Activated CD8-positive, alpha-beta memory T cell treated with anti-CD3 and anti-CD28 coated beads, Interleukin-2, amount 50 U/mL, for 4 hours (primary cell): ENCODE results near the gene SLC25A33.
A peak's percentile ranks its signal among the peaks of the same experiment; 100 is the strongest.
"Not testable (repeated sequence)": the region's sequence is repeated elsewhere in the genome, so short reads cannot be mapped to it uniquely, and the experiment has no call there.

Experiments
- DNase-seq: peaks from one replicate; pipeline ENCODE4 v3.0.0-alpha.2; 2020

Gene SLC25A33

DNA sequence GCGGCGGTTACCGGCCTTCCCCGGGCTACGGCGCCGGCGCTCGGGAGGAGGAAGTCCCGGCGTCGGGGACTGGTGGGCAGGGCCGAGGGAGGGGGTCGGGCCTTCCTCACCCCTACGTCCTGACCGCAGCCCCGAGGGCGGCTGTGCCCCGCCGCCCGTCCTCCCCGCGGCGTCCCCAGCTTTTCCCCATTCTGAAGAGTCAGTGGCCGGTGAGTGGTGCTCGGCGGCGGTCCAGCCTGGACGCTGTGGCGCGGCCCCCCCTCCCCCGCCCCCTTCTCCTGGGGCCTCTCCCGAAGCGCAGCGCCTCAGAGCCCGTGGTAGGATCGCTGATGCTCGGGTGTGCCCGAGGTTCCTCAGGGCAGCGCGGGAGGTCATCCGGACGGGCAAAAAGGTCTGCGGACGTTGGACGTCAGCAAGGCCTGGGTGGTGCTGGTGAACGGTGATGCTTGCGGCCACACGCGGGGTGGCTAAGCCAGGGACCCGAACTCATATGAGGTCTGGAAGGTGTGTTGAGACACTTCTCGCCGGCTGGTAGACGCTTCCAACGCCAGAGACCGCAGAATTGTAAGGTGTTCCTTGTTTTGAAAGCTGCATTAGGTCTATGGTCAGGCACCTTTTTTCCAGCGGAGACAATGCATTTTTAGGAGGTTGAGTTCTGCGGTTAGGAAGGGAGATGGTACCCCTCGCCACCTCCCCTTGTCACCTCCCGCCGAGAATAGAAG, 725 bp downstream of the SLC25A33 start:
- DNase-seq = peak; percentile 57

DNA sequence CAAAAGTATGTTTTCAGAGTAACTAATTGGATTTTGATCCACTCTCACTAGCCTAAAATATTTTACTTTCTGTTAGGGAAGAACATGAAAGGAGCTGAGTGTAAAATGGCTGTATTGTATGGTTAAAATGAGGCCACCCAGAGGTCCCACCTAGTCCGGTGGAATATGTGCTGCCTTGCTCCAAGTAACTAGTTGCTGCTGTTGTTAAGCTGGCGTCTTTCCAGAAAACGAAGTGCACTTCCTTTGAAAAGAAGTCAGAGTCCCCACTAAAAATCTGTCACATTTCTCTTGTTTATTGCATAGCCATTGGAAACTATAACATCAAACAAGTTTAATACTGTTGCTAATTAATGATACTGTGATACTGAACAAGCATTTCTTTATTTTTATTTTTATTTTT, 3.2 kb downstream of the SLC25A33 start:
- DNase-seq = no peak

DNA sequence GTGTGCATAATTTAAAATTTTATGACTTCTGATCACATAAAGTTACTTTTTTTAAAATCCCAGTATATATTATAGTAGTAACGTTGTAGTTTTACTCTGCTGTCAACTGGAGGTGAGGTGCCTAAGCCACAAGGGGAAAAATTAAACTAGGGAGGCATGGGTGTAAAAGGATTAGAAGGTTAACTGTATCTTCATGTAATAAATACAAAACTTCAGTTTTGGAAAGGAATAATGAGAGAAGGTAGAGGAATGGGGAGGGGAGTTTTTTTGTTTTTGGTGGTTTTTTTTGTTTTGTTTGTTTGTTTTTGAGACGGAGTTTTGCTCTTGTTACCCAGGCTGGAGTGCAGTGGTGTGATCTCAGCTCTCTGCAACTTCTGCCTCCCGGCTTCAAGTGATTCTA, 5.7 kb downstream of the SLC25A33 start:
- no peak for DNase-seq

DNA sequence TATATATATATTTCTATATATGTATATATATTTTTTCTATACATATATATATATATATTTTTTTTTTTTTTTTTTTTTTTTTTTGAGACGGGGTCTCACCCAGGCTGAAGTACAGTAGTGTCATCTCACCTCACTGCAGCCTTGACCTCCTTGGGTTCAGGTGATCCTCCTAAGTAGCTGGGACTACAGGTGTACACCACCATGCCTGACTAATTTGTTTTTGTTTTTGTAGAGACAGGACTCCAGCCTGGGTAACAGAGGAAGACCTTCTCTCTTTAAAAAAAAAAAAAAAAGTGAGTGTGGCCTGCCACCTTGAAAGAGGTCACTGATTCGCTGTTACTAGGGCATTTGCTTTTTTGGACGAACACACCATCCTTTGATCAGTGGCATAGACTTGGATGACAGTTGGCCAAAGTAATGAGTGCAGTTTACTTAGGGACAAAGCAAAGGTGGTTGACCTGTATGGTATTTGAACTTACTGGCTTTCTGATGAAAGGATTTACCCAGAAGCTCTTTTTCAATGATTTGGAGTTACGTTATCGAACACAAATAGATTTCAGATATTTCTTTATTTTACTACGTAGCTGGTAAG, 10.8 kb downstream of the SLC25A33 start:
- DNase-seq = no peak

DNA sequence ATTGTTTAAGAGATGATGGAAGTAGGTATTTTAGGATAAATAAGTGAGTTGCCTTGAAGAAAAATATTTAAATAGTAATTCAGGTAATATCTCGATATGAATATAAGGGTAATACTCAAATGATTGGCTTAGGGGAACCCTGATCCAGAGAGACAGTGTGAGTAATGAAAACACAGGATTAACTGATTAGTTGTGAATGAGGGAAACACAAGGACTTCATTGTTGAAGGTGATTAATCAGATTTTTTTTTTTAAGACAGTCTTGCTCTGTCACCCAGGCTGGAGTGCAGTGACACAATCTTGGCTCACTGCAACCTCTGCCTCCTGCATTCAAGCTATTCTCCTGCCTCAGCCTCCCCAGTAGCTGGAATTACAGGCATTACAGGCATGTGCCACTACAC, 12.7 kb downstream of the SLC25A33 start:
- DNase-seq = no peak

DNA sequence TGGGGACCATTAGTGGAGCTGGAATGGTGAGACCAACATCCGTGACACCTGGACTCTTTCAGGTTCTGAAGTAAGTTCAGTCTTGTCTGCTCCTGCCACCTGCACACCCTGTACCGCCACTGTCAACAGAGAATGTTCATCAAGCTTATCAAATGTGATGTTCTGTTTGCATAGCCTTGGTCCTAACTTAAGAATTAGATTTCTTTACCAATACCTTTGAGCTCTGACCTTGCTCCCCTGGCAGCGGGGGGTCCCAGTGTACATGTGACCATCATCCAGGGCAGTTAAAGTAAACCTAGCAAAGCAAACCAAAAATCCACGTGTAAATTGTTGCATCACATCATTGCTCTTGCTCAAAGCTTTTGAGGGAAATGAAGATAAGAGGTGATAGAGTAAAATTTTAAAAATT, 14.5 kb downstream of the SLC25A33 start:
- DNase-seq = no peak

DNA sequence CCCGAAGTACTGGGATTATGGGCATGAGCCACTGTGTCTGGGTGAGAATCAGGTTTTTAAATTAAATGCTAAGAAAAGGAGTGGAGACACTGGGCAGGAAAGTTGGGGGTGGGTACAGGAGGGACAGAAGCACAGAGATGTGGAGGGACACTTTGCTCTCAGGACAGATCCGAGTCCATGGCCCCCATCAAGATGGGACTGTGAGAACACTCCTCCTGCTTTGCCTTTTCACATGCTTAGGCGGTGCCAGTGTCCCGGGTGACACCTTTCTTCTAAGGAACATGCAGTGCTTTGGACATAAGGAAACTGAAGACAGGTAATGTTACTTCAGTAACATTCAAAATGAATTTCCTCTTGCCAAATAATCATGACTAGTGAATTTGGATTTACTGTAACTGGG, 16.7 kb downstream of the SLC25A33 start:
- no peak for DNase-seq

DNA sequence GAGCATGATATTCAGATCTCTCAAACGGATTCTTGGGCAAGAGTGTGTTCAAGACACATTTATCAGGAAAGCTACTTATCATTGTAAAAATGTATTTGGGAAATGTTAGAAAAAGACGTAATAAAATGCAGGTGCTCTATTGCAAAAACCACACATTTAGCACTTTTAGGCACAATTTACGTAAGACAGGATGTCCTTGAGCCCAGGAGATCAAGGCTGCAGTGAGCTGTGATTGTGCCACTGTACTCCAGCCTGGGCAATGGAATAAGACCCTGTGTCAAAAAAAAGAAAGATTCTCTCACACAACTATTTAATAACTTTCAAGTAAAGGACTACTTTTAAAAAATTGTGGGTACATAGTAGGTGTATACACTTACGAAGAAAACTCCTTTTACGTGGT, 18.4 kb downstream of the SLC25A33 start:
- no peak for DNase-seq

DNA sequence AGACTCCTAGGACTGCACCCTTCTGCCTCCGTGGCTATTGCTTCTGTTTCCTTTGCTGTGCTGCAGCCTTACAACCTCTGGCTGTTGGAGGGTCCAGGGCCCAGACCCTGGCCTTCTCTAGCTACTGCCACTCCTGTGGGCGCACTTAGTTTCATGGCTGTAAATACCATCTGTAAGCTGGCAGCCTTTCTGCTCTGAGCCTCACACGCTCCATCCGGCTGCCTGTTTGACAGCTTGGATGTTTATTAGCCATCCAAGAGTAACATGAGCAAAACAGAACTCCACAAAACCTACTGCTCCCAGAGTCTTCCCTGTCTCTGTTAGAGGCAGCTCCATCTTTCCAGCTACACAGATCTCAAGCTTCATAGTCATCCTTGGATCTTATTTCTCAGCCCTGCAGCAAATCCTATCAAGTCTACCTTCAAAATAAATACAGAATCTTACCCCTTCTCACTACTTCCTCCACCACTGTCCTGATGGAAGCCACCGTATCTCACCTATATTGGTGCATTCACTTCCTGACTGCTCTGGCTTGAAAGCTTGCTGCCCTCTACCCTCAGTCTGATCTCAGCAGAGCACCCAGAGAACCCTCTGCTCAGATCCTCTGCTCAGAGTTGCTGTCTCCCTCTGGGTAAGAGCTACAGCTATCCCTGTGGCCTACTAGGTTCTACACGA, 19.1 kb downstream of the SLC25A33 start:
- no peak for DNase-seq

DNA sequence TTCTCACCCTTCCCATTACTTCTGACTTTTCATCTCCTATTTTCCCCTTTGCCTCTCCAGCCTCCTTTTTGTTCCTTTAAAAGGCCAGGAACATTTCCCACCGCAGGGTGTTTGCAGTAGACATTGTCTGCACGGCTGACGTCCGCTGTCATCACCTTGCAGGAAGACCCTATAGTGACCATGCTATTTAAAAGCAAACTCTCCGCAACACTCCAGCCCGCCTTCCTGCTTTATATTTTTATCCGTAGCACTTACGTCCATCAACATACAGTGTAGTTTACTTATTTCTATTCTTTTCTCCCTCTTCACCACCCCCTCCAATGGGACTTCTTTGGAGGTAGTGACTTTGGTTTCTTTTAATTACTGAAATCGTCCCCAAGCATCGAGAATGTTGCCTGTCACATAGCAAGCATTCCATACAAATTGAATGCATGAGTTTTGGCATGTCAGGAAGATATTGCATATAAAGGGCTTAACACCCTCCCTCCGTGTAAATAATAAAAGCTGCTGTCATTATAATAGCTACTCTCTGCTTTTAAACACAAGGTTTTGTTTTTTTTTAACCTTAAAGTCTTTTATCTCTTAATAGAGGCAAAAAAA, 19.8 kb downstream of the SLC25A33 start:
- DNase-seq = no peak

DNA sequence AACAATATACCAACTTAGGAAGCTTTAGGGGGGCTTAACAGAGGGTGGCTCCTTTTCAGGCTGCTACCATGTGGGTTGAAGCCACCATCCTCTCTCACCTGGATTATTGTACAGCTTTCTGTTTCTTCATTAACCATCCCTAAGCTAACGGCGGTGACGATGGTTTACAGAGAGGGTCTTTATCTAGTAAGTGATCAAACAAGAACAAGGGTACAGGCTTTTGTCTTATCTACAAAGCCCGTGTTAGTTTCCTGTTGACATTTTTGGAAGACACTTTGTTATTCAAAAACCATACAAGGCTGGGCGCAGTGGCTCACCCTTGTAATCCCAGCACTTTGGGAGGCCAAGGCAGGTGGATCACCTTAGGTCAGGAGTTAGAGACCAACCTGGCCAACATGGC, 20.4 kb downstream of the SLC25A33 start:
- DNase-seq = no peak

DNA sequence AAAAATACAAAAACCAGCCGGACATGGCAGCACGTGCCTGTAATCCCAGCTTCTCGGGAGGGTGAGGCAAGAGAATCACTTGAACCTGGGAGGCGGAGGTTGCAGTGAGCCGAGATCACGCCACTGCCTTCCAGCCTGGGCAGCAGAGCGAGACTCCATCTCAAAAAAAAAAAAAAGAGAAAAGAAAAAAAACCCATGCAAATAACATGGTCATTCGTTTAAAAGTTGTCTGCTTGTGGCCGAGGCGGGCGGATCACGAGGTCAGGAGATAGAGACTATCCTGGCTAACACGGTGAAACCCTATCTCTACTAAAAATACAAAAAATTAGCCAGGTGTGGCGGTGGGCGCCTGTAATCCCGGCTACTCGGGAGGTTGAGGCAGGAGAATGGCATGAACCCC, 20.8 kb downstream of the SLC25A33 start:
- not testable (repeated sequence) for DNase-seq

DNA sequence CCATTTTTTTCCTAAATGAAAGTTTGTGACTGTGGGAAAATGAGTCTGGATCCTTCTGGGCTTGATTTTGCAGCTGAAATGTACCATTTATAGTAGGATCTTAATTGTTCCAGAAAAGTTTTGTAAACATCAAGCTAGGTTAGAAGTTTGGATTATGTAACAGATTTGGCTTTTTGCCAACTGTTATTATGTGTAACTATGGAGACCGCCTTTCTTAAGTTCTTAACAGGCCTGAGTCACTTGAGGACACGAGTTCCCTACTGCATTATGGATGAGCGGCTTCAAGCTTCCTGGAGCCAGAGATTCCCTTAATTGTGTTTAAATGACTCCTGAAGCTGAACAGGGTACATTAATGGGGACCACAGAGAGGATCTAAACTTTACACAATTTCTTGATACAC, 22.2 kb downstream of the SLC25A33 start:
- DNase-seq = no peak

DNA sequence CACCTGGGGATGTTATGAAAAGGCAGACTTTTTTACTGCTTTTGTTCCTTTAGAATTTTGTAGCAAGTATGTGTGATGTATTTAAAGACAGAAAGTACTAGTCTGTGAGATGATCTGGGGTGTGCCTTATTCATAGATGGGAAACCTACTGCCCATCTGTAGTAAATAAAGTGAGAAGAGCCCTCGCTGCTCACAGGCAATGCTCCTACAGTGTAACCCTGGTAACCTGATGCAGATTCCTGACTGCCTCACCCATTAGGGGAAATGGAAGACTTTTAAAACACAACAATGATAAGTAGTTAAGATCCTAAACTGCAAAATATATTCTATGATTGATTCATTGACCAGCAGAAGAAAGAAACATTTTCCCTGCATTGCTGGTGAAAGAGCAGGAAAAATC, 30.0 kb downstream of the SLC25A33 start:
- no peak for DNase-seq

DNA sequence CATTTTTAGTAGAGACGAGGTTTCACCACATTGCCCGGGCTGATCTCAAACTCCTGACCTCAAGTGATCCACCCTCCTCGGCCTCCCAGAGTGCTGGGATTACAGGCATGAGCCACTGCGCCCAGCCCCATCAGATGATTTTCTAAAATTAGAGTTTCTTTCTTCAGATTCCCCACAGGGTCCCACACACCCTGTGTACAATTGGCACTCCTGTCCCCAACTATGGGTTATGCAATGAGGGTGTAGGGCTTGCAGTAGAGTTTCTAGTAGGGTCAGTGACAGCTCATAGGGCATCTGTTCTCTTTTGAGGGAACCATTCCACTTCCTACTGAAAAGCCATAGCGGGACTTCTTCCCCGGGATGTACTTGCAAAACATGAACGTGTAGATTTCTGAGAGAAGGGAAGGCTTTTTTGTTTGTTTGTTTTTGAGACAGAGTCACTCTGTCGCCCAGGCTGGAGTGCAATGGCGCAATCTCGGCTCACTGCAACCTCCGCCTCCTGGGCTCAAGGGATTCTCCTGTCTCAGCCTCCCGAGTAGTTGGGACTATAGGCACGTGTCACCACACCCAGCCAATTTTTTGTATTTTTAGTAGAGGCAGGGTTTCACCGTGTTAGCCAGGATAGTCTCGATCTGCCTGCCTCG, 31.7 kb downstream of the SLC25A33 start:
- not testable (repeated sequence) for DNase-seq

DNA sequence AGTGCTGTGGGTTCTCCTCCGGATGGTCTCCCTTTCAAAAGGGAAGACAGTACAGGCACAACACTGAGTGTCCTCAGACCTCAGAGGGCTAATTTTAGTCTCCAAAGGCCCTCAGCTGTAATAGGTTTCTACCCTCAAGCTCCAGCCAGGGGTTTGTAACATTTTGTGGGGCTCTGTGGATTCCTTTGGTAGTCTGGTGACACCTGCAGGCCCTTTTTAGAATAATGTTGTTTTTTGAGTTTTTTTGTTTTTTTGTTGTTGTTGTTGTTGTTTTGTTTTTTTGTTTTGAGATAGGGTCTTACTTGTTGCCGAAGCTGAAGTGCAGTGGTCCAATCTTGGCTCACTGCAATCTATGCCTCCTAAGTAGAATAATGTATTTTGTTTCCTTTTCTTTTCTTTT, 34.5 kb downstream of the SLC25A33 start:
- no peak for DNase-seq

DNA sequence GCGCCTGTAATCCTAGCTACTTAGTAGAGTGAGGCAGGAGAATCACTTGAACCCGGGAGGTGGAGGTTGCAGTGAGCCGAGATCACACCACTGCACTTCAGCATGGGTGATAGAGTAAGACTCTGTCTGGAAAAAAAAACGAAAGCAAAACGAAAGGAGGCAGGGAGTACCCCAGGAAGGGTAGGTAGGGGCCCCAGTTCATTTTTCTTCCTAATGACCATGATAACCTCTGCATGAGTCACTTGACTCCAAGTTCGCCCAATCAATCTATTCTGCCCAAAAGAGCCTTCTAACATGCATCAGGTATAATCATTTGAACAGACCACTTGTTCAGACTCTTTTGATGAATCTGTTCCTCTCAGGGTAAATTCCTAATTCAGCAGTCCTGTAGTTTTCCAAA, 36.2 kb downstream of the SLC25A33 start:
- no peak for DNase-seq

DNA sequence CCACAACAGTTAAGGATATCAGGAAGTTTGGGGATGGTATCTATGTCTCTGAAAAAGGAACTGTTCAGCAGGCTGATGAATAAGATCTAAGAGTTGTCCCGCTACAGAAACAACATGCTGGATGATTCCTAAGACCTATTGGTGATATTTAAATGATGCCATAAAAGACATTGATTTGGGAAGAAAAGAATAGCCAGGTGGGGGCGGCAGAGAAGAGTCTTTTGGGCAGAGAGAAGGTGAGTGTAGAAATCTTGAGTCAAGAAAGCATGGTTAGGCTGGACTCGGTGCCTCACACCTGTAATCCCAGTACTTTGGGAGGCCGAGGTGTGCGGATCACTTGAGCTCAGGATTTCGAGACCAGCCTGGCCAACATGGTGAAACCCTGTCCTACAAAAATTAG, 37.6 kb downstream of the SLC25A33 start:
- no peak for DNase-seq

DNA sequence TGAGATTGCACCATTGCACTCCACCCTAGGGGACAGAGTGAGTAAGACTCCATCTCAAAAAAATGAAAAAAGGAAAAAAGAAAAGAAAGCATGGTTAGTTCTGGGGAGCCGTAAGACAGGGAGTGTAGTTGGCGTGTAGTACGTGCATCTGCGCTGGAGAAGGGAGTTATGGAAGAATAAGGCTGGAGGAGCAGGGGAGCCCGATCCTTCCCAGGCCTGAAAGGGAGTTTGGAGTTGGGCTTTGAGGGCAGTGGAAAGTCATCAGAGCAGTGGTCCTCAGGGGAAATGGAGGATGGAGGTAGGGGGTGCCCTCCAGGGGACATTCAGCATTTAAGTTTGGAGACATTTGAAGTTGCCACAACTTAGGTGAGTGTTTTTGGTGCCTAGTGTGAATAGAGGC, 38.2 kb downstream of the SLC25A33 start:
- no peak for DNase-seq

DNA sequence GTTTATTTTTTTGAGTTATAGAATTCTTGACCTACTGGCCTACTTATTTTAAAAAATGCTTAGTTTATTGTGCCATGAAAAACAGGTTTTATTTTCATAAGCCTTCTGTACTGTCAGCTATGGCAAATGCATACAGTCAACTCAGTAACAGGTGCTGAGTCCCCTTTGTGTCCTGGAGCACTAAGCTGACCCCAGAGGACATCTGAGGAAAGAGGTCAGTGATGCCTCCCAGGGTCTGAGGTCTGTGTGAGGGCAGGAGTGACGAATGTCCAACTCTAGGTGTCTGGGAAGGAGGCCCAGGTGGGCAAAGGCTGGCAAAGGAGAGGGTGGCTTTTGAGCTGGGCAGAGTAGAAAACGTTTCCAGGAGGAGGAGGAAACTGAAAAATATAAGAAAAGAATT, 41.7 kb downstream of the SLC25A33 start:
- DNase-seq = no peak

DNA sequence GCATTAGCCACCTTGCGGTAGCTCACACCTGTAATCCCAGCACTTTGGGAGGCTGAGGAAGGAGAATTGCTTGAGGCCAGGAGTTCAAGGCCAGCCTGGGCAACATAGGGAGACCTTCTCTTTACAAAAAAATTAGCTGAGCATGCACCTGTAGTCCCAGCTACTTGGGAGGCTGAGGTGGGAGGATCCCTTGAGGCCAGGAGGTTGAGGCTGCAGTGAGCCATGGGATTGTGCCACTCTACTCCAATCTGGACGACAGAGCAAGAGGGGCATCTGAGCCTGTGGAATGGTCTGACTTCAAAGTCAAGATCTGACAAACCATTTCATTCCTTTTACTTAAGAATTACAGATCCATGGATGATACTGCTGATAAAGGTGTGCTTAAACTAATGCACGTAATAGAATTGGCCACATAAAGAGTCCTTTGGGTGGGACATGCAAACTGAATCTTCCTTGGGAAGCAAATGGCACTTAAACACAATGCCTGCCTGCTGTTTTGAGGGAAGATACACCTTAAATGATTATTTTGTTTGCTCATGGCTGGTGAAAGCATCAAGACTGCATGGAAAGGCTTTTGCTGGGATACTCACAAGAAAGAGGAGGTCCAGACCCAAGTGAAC, 47.0 kb downstream of the SLC25A33 start:
- no peak for DNase-seq

DNA sequence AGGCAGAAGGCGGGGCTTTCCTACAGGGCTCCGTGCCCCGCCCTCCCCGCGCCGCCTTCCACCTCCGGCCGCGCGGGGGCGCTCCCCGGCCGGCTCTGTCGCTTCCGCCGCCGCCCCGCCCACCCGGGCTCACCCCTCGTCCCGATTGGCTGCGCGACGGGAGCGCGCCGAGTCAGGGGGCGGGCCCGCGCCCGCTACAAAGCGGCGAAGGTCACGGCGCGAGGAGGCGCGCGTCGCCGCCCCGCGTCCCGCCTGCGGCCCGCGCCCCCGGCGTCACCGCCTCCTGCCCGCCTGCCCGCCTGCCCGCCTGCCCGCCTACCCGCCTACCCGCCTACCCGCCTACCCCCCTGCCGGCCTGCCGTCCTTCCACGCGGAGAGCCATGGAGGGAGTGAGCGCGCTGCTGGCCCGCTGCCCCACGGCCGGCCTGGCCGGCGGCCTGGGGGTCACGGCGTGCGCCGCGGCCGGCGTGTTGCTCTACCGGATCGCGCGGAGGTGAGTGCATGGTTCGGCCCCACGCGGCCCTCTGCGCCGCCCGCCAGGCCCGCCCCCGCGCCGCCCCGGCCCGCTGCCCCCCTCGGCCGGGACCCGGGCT, 49.4 kb downstream of the SLC25A33 start, which contains the start of gene TMEM201:
Gene TMEM201, plus strand, starts transcription at position 361 of the 593 bp plus-strand sequence. Its CDS starts 20 bp downstream, at position 381.
- peak; percentile 96 for DNase-seq
